ENCODE measurements around the gene PITPNC1. TPM values are rescaled to one million over a fixed set of nuclear protein-coding genes. Genes with fewer than 3 reads are reported as not detected.
"Not testable (repeated sequence)": the region's sequence is repeated elsewhere in the genome, so short reads cannot be mapped to it uniquely, and the experiment has no call there.

The PITPNC1 gene
- total RNA-seq, 2 donors from 2014 or later = 10.8 to 20.4 TPM

DNA sequence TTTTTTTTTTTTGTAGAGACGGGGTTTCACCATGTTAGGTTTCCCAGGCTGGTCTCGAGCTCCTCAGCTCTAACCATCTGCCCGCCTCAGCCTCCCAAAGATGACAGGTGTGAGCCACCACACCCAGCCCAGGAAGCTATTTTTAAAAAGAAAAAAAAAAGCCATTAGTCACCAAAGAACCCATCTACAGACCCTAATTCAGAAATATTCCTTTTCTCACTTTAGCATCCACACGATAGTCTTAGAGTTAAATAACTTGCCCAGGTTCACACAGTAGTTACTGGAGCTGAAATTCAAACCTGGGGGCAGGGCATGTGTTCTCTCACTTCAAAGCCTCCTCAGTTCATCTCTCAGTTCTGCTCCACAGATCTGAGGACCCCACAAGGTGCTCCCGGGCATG lies 270.4 kb downstream of the PITPNC1 start:
- Histone ChIP-seq H3K4me3 (no peak overlapping the region), H3K36me3 (no peaks in the 10 kb centered on the region), H3K27ac (no peak overlapping the region), H3K9me3 (no peaks in the 10 kb centered on the region), H3K27me3 (no peaks in the 10 kb centered on the region), H3K9ac (ENCODE audit: low read depth in 2 of 2, low read length in 2 of 2) (no peak overlapping the region), H3K4me1 (no peaks in the 10 kb centered on the region)
- DNase-seq = no peak
- intact Hi-C loops (cut with DNase I) = no loop called here
- TF ChIP-seq, protein P1, sequence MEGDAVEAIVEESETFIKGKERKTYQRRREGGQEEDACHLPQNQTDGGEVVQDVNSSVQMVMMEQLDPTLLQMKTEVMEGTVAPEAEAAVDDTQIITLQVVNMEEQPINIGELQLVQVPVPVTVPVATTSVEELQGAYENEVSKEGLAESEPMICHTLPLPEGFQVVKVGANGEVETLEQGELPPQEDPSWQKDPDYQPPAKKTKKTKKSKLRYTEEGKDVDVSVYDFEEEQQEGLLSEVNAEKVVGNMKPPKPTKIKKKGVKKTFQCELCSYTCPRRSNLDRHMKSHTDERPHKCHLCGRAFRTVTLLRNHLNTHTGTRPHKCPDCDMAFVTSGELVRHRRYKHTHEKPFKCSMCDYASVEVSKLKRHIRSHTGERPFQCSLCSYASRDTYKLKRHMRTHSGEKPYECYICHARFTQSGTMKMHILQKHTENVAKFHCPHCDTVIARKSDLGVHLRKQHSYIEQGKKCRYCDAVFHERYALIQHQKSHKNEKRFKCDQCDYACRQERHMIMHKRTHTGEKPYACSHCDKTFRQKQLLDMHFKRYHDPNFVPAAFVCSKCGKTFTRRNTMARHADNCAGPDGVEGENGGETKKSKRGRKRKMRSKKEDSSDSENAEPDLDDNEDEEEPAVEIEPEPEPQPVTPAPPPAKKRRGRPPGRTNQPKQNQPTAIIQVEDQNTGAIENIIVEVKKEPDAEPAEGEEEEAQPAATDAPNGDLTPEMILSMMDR (IDR thresholded peaks at IDR 0.05) = no peak

DNA sequence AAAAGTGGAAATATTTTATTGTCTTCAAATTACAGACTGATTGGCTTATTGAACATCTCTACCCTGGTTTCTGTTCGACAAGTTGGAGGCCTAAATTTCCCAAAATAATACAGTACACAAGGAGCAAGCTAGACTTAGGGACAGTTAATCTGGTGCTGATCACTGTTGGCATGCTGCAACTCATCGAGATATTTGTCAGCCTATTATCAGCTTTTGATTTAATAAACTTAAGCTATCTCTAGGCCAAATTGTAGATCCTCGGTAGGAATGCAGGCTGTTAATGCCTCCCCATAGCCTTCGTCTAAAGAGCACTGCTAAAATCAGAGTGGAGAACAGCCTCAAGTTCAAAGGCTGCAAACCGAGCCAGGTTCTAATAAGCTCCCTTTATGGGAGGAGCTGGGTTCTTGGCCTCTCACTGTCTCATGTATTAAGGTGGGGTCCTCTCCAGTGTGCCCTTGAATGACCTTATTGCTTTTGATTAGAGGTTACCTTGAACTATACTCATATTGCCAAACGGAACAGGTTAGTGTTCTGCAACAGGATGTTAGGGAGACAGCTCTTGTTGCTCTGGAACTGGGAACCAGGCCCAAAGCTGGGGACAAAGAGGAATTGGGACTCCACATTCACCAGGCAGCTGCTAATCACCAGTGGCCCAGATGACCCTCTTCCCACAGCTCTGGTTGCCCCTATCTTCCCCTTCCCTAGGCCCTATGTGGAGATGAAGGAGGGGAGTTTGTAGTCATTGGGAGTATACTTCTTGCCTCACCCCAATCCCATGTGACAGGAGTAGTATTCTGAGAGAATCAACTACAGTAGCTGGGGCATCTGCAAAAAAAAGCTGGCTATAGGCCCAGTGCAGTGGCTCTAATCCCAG lies 271.2 kb downstream of the PITPNC1 start:
- Histone ChIP-seq H3K4me1 (no peaks in the 10 kb centered on the region), H3K27ac (no peak overlapping the region)
- intact Hi-C loops (cut with DNase I) = no loop called here

DNA sequence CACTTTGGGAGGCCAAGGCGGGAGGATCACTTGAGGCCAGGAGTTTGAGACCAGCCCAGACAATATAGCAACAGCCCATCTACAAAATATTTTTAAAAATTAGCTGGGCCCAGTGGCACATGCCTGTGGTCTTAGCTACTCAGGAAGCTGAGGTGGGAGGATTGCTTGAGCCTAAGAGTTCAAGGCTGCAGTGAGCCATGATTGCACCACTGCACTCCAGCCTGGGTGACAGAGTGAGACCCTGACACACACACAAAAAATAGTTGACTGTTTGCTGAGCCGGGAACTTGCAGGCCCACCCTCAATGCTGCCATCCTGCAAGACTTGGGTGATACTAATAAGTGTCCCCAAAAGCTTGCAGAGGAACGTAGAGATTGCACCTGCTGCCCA lies 271.8 kb downstream of the PITPNC1 start:
- H3K9me3 ChIP-seq; H3K4me1 ChIP-seq; H3K27ac ChIP-seq; H3K9ac ChIP-seq (ENCODE audit: low read depth in 2 of 2, low read length in 2 of 2); H3K36me3 ChIP-seq; DNase-seq; H3K4me3 ChIP-seq; intact Hi-C loops (cut with DNase I); H3K27me3 ChIP-seq: not testable (repeated sequence)

More for the DNA sequence above, 271.2 kb downstream of the PITPNC1 start:
- TF ChIP-seq, protein P1 (IDR thresholded peaks at IDR 0.05) = no peak
- DNase-seq = no peak
- no peaks in the 10 kb centered on the region for H3K9me3 ChIP-seq
- H3K27me3 ChIP-seq = no peaks in the 10 kb centered on the region
- H3K36me3 ChIP-seq = no peaks in the 10 kb centered on the region
- H3K9ac ChIP-seq (ENCODE audit: low read depth in 2 of 2, low read length in 2 of 2) = no peak overlapping the region
- no peak overlapping the region for H3K4me3 ChIP-seq

DNA sequence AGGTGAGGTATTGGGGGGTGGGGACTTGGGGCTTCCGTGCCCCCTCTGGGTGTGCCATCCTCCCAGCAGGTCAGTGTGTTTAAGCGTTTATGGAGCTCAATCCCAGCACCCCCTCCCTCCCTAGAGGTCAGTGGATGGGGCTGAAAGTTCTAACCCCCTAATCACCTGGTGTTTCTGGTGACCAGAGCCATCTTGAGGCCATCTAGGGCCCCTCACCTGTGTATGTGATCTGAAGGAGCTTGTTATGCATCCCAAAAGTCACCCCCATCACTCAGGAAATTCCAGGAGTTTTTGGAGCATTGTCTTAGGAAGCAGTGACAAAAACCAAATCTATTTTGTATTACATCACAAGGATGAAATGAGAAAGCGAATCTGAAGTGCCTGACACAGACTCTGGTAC lies 272.8 kb downstream of the PITPNC1 start:
- no peak overlapping the region for H3K27ac ChIP-seq
- H3K4me3 ChIP-seq = no peak overlapping the region
- no peak overlapping the region for H3K9ac ChIP-seq (ENCODE audit: low read depth in 2 of 2, low read length in 2 of 2)
- H3K27me3 ChIP-seq = no peaks in the 10 kb centered on the region
- intact Hi-C loops (cut with DNase I) = no loop called here
- TF ChIP-seq, protein P1 (IDR thresholded peaks at IDR 0.05) = no peak
- H3K9me3 ChIP-seq = no peaks in the 10 kb centered on the region
- H3K4me1 ChIP-seq = no peaks in the 10 kb centered on the region
- no peak for DNase-seq
- H3K36me3 ChIP-seq = no peaks in the 10 kb centered on the region

DNA sequence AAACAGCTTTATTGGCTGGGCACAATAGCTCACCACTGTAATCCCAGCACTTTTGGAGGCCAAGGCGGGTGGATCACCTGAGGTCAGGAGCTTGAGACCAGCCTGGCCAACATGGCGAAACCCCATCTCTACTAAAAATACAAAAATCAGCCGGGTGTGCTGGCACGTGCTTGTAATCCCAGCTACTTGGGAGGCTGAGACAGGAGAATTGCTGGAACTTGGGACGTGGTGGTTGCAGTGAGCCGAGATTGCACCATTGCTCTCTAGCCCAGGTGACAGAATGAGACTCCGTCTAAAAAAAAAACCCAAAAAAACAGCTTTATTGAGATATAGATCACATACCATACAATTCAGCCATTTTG lies 274.1 kb downstream of the PITPNC1 start:
- H3K4me1 ChIP-seq; H3K27ac ChIP-seq; H3K9me3 ChIP-seq; DNase-seq; intact Hi-C loops (cut with DNase I); H3K36me3 ChIP-seq; H3K4me3 ChIP-seq; H3K9ac ChIP-seq (ENCODE audit: low read depth in 2 of 2, low read length in 2 of 2); H3K27me3 ChIP-seq: not testable (repeated sequence)

DNA sequence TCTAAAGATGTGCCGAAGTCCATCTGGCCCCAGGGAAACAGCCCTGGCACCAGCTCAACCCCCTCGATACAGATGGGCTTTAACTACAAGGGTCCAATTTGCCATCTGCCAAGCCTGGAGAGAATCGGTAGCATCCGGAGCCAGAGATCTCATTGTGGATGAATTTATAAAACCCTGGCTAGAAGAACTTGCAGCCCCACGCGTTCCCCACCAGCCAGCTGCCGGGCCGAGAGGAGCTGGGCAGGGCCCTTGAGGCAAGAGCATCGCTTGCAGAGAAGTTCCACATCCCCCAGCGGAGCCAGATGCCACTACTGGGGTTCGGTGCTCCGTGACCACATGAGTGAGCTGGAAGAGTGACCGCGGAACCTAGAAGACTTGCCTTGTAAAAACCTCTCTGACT lies 275.4 kb downstream of the PITPNC1 start:
- TF ChIP-seq, protein P1 (IDR thresholded peaks at IDR 0.05) = no peak
- DNase-seq = no peak
- intact Hi-C loops (cut with DNase I) = no loop called here
- Histone ChIP-seq H3K27me3 (no peaks in the 10 kb centered on the region), H3K27ac (no peak overlapping the region), H3K4me3 (no peak overlapping the region), H3K4me1 (no peaks in the 10 kb centered on the region), H3K9ac (ENCODE audit: low read depth in 2 of 2, low read length in 2 of 2) (no peak overlapping the region), H3K36me3 (no peaks in the 10 kb centered on the region), H3K9me3 (no peaks in the 10 kb centered on the region)

All from colonic mucosa (tissue), 4 donors.